HepG2 (cell line): ENCODE data around the gene GNMT. TPM values are rescaled to one million over a fixed set of nuclear protein-coding genes. Genes with fewer than 3 reads are reported as not detected.

Experiments
- BHLHE40 ChIP-seq: IDR thresholded peaks from 2 replicates; pipeline ENCODE4 v1.6.1; 2011; ENCODE audit warnings: low read length, improper control_type of control experiment
- CENPBD1 ChIP-seq: sonication (generic); formaldehyde crosslinking; IDR thresholded peaks from 2 replicates; pipeline ENCODE4 v1.8.0; 2022; ENCODE audit warnings: missing genetic modification reagents, low read depth, mild to moderate bottlenecking, borderline replicate concordance
- CHCHD3 ChIP-seq: sonication (generic); formaldehyde crosslinking; IDR thresholded peaks from 2 replicates; pipeline ENCODE4 v1.8.0; 2022; ENCODE audit warnings: mild to moderate bottlenecking, missing genetic modification reagents, moderate library complexity
- HMG20A ChIP-seq: IDR thresholded peaks from 2 replicates; pipeline ENCODE4 v1.6.1; 2016; ENCODE audit warnings: borderline replicate concordance
- KDM1A ChIP-seq: IDR thresholded peaks from 2 replicates; pipeline ENCODE4 v1.6.1; 2016; ENCODE audit warnings: missing compliant biosample characterization
- MED8 ChIP-seq: sonication (generic); formaldehyde crosslinking; IDR thresholded peaks from 2 replicates; pipeline ENCODE4 v1.8.1; 2023; ENCODE audit warnings: mild to moderate bottlenecking, missing genetic modification reagents; ENCODE audit not compliant: insufficient replicate concordance
- RAD21 ChIP-seq: fragments of 450-650 bp; formaldehyde crosslinking; IDR thresholded peaks from 2 replicates; pipeline ENCODE4 v1.5.0; 2020; ENCODE audit warnings: mild to moderate bottlenecking
- RFXANK ChIP-seq: IDR thresholded peaks from 2 replicates; pipeline ENCODE4 v1.6.1; 2016
- SP2 ChIP-seq: sonication (generic); formaldehyde crosslinking; IDR thresholded peaks from 2 replicates; pipeline ENCODE4 v1.5.1; 2020; ENCODE audit warnings: mild to moderate bottlenecking, missing genetic modification reagents
- TCF7 ChIP-seq: sonication (generic); IDR thresholded peaks from 2 replicates; pipeline ENCODE4 v1.6.1; 2016; ENCODE audit warnings: antibody characterized with exemption, low read depth
- TCF7L2 ChIP-seq: IDR thresholded peaks from 2 replicates; pipeline ENCODE4 v1.6.1; 2011; ENCODE audit warnings: mild to moderate bottlenecking, low read depth, low read length, moderate library complexity
- TFDP1 ChIP-seq: IDR thresholded peaks from 2 replicates; pipeline ENCODE4 v1.6.1; 2016; ENCODE audit warnings: missing compliant biosample characterization, missing genetic modification reagents, borderline replicate concordance
- ZFP62 ChIP-seq: sonication (generic); formaldehyde crosslinking; IDR thresholded peaks from 2 replicates; pipeline ENCODE4 v1.4.0; 2020; ENCODE audit warnings: missing genetic modification reagents
- ZNF160 ChIP-seq: sonication (generic); formaldehyde crosslinking; IDR thresholded peaks from 2 replicates; pipeline ENCODE4 v1.8.0; 2022; ENCODE audit warnings: mild to moderate bottlenecking, inconsistent platforms, missing genetic modification reagents
- ZNF354B ChIP-seq: sonication (generic); formaldehyde crosslinking; IDR thresholded peaks from 2 replicates; pipeline ENCODE4 v1.8.0; 2022; ENCODE audit warnings: mild to moderate bottlenecking, missing genetic modification reagents
- ZNF891 ChIP-seq: sonication (generic); formaldehyde crosslinking; IDR thresholded peaks from 2 replicates; pipeline ENCODE4 v1.5.0; 2020; ENCODE audit warnings: mild to moderate bottlenecking, missing genetic modification reagents
- polyA plus RNA-seq, 8 experiments: library from polyadenylated mRNA; depleted of rRNA in 3 of 8; stranded (reverse) in 7 of 8; unstranded in 1 of 8; fragments of >200 nt; fragmentation: Illumina TruSeq in 4 of 8; extraction: Trizol in 4 of 8; gene quantifications; 2 replicates each; pipeline versions ENCODE4 v1.2.1 to v1.2.3, GENCODE V29; 2011 to 2016; ENCODE audit warnings: low read depth in 4 of 8, missing spikeins in 1 of 8, mixed read lengths in 1 of 8; ENCODE audit not compliant: insufficient read depth in 1 of 8
- total RNA-seq, 5 experiments: library from RNA; depleted of rRNA; stranded (reverse); fragments of >200 nt; fragmentation: Illumina TruSeq; extraction: Trizol; gene quantifications; 2 replicates each; pipeline ENCODE4 v1.2.3, GENCODE V29; 2016; ENCODE audit warnings: low read depth in 1 of 5
- TF ChIP-seq, protein P1 (sequence below): sonication (generic); formaldehyde crosslinking; IDR thresholded peaks from 2 replicates; pipeline ENCODE4 v1.8.0; 2023; ENCODE audit warnings: mild to moderate bottlenecking, missing genetic modification reagents
- TF ChIP-seq, protein P2 (sequence below): sonication (generic); formaldehyde crosslinking; IDR thresholded peaks from 2 replicates; pipeline ENCODE4 v1.4.0; 2020; ENCODE audit warnings: missing genetic modification reagents, low read depth, mild to moderate bottlenecking, borderline replicate concordance
- TF ChIP-seq, protein P3 (sequence below): sonication (generic); formaldehyde crosslinking; IDR thresholded peaks from 2 replicates; pipeline ENCODE4 v1.5.0; 2020; ENCODE audit warnings: mild to moderate bottlenecking, missing genetic modification reagents
- TF ChIP-seq, protein P4 (sequence below): sonication (generic); formaldehyde crosslinking; IDR thresholded peaks from 2 replicates; pipeline ENCODE4 v1.4.0; 2020; ENCODE audit warnings: missing genetic modification reagents, mild to moderate bottlenecking, borderline replicate concordance
- TF ChIP-seq, protein P5 (sequence below): IDR thresholded peaks from 2 replicates; pipeline ENCODE4 v1.6.1; 2012; ENCODE audit warnings: inconsistent platforms

GNMT gene
- total and polyA plus RNA-seq, 2 of the 13 experiments (the other 11 are each of a cell fraction or from before 2014, with no cell fraction given), result 2.8 to 7.0 TPM

- TF ChIP-seq, protein P1, sequence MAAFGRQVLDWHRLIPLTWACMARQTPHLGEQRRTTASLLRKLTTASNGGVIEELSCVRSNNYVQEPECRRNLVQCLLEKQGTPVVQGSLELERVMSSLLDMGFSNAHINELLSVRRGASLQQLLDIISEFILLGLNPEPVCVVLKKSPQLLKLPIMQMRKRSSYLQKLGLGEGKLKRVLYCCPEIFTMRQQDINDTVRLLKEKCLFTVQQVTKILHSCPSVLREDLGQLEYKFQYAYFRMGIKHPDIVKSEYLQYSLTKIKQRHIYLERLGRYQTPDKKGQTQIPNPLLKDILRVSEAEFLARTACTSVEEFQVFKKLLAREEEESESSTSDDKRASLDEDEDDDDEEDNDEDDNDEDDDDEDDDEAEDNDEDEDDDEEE, result no peak
- no peak; the same call in 1 of the 2 replicates for TF ChIP-seq TCF7
- TF ChIP-seq, protein P2, sequence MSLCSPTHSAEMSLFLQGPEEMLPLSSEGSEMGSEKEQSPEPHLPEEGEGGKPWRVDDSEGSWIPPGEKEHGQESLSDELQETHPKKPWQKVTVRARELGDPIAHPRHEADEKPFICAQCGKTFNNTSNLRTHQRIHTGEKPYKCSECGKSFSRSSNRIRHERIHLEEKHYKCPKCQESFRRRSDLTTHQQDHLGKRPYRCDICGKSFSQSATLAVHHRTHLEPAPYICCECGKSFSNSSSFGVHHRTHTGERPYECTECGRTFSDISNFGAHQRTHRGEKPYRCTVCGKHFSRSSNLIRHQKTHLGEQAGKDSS, result no peak
- TF ChIP-seq, protein P3, sequence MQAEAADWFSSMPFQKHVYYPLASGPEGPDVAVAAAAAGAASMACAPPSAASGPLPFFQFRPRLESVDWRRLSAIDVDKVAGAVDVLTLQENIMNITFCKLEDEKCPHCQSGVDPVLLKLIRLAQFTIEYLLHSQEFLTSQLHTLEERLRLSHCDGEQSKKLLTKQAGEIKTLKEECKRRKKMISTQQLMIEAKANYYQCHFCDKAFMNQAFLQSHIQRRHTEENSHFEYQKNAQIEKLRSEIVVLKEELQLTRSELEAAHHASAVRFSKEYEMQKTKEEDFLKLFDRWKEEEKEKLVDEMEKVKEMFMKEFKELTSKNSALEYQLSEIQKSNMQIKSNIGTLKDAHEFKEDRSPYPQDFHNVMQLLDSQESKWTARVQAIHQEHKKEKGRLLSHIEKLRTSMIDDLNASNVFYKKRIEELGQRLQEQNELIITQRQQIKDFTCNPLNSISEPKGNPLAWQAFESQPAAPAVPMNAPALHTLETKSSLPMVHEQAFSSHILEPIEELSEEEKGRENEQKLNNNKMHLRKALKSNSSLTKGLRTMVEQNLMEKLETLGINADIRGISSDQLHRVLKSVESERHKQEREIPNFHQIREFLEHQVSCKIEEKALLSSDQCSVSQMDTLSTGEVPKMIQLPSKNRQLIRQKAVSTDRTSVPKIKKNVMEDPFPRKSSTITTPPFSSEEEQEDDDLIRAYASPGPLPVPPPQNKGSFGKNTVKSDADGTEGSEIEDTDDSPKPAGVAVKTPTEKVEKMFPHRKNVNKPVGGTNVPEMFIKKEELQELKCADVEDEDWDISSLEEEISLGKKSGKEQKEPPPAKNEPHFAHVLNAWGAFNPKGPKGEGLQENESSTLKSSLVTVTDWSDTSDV, result peak; percentile 78; the same call in 1 of the 2 replicates
- no peak for TF ChIP-seq RFXANK (CRISPR knock-in tag)
- TF ChIP-seq TCF7L2, result no peak
- TF ChIP-seq CENPBD1 (CRISPR knock-in tag), result no peak
- TF ChIP-seq ZNF160 (CRISPR knock-in tag), result peak; percentile 49; the same call in 1 of the 2 replicates
- peak; percentile 33; the same call in 1 of the 2 replicates for TF ChIP-seq CHCHD3 (CRISPR knock-in tag)
- TF ChIP-seq ZNF891, result peak; percentile 69; the same call in 1 of the 2 replicates
- TF ChIP-seq, protein P4, sequence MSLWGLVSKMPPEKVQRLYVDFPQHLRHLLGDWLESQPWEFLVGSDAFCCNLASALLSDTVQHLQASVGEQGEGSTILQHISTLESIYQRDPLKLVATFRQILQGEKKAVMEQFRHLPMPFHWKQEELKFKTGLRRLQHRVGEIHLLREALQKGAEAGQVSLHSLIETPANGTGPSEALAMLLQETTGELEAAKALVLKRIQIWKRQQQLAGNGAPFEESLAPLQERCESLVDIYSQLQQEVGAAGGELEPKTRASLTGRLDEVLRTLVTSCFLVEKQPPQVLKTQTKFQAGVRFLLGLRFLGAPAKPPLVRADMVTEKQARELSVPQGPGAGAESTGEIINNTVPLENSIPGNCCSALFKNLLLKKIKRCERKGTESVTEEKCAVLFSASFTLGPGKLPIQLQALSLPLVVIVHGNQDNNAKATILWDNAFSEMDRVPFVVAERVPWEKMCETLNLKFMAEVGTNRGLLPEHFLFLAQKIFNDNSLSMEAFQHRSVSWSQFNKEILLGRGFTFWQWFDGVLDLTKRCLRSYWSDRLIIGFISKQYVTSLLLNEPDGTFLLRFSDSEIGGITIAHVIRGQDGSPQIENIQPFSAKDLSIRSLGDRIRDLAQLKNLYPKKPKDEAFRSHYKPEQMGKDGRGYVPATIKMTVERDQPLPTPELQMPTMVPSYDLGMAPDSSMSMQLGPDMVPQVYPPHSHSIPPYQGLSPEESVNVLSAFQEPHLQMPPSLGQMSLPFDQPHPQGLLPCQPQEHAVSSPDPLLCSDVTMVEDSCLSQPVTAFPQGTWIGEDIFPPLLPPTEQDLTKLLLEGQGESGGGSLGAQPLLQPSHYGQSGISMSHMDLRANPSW, result no peak
- no peak for TF ChIP-seq ZNF354B (CRISPR knock-in tag)
- TF ChIP-seq ZFP62 (CRISPR knock-in tag), result no peak
- no peak; the same call in 1 of the 2 replicates for TF ChIP-seq RAD21 (CRISPR knock-in tag)
- peak; percentile 76; the same call in 1 of the 2 replicates for TF ChIP-seq TFDP1 (CRISPR knock-in tag)
- no peak for TF ChIP-seq KDM1A
- TF ChIP-seq HMG20A (CRISPR knock-in tag), result no peak
- TF ChIP-seq, protein P5, sequence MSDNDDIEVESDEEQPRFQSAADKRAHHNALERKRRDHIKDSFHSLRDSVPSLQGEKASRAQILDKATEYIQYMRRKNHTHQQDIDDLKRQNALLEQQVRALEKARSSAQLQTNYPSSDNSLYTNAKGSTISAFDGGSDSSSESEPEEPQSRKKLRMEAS, result peak; percentile 71
- no peak for TF ChIP-seq BHLHE40
- no peak for TF ChIP-seq MED8 (CRISPR knock-in tag)
- no peak; the same call in 1 of the 2 replicates for TF ChIP-seq SP2 (CRISPR knock-in tag)
These were observed at the start of gene GNMT (continued) for GRCh38 chr6:42960243-42961019.
